ENCODE data around the gene GLRB.

The GLRB gene

GRCh38 chr4:157219711-157220370, 143.9 kb downstream of the GLRB start:
- no peak for TF ChIP-seq CTCF (IDR thresholded peaks at IDR 0.05; ENCODE audit: extremely low read depth, missing control alignments)
- DNase-seq (ENCODE audit: low spot score), result no peak

GRCh38 chr4:157220371-157220881, 144.5 kb downstream of the GLRB start, which contains the start of gene GRIA2:
TSS of gene GRIA2 (plus strand) at chr4:157220728. CDS start at chr4:157221043, 315 bp downstream.
- DNase-seq (ENCODE audit: low spot score), result peak; percentile 66
- TF ChIP-seq CTCF (IDR thresholded peaks at IDR 0.05; ENCODE audit: extremely low read depth, missing control alignments), result no peak

- DNase-seq (ENCODE audit: low spot score), result peak; percentile 16
- TF ChIP-seq CTCF (IDR thresholded peaks at IDR 0.05; ENCODE audit: extremely low read depth, missing control alignments), result no peak
These were observed 145.5 kb downstream of the GLRB start for GRCh38 chr4:157221426-157221894.

Data from GM20000 (cell line).